ENCODE data around the gene FAR2.

Gene FAR2

GRCh38 chr12:29158115-29158763 lies 9.2 kb downstream of the FAR2 start:
- peak overlapping the region; percentile 90 for H3K27ac ChIP-seq
- H3K27me3 ChIP-seq (replicated peaks) = no peaks in the 10 kb centered on the region
- no peak overlapping the region for H3K4me3 ChIP-seq (ENCODE audit: low read depth, low read length)
- no peaks in the 10 kb centered on the region for H3K36me3 ChIP-seq (replicated peaks)
- in situ Hi-C loops (cut with HindIII; ENCODE audit: low pct_ligation_motif_present, low sequenced_read_pairs) = no loop called here
- DNase-seq = no peak
- no peak for TF ChIP-seq CTCF (IDR thresholded peaks at IDR 0.05; ENCODE audit: low read depth, low read length, missing control alignments)

DNA sequence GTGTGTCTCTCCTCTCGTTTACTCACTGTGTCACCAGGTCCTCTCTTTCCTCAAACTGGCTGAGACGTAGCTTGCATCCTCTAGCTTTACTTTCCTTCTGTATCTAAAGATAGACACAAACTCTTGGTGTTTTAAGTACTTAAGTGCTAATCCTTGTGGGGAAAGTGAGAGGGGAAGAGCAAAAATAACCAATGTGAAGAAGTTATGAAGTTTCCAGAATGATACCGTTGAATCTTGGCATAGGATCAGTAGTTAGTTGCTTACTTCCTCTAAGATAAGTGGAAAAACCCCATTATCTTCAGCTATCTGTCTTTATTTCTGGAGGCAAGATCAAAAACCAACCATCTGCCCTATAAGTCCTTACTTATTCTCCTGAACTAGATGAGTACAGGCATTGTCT lies 10.6 kb downstream of the FAR2 start:
- TF ChIP-seq CTCF (IDR thresholded peaks at IDR 0.05; ENCODE audit: low read depth, low read length, missing control alignments) = no peak
- DNase-seq = no peak
- Histone ChIP-seq H3K4me3 (ENCODE audit: low read depth, low read length) (no peak overlapping the region), H3K36me3 (replicated peaks) (no peaks in the 10 kb centered on the region), H3K27ac (no peak overlapping the region), H3K27me3 (replicated peaks) (no peaks in the 10 kb centered on the region)
- in situ Hi-C loops (cut with HindIII; ENCODE audit: low pct_ligation_motif_present, low sequenced_read_pairs) = no loop called here

- H3K27me3 ChIP-seq (replicated peaks) = no peaks in the 10 kb centered on the region
- no peak for DNase-seq
- in situ Hi-C loops (cut with HindIII; ENCODE audit: low pct_ligation_motif_present, low sequenced_read_pairs) = no loop called here
- no peak overlapping the region for H3K27ac ChIP-seq
- no peak overlapping the region for H3K4me3 ChIP-seq (ENCODE audit: low read depth, low read length)
- TF ChIP-seq CTCF (IDR thresholded peaks at IDR 0.05; ENCODE audit: low read depth, low read length, missing control alignments) = no peak
- H3K36me3 ChIP-seq (replicated peaks) = no peaks in the 10 kb centered on the region
Observed at GRCh38 chr12:29160230-29160629, 11.2 kb downstream of the FAR2 start.

GRCh38 chr12:29163146-29163545 lies 14.1 kb downstream of the FAR2 start:
- in situ Hi-C loops (cut with HindIII; ENCODE audit: low pct_ligation_motif_present, low sequenced_read_pairs) = no loop called here

GRCh38 chr12:29164477-29165393 lies 15.7 kb downstream of the FAR2 start:
- in situ Hi-C loops (cut with HindIII; ENCODE audit: low pct_ligation_motif_present, low sequenced_read_pairs) = no loop called here
- TF ChIP-seq CTCF (IDR thresholded peaks at IDR 0.05; ENCODE audit: low read depth, low read length, missing control alignments) = no peak
- H3K36me3 ChIP-seq (replicated peaks) = no peaks in the 10 kb centered on the region
- H3K27me3 ChIP-seq (replicated peaks) = no peaks in the 10 kb centered on the region
- peak overlapping the region; percentile 47 for H3K27ac ChIP-seq
- H3K4me3 ChIP-seq (ENCODE audit: low read depth, low read length) = no peak overlapping the region
- DNase-seq = peak; percentile 58

More at GRCh38 chr12:29163146-29163545, 14.1 kb downstream of the FAR2 start:
- TF ChIP-seq CTCF (IDR thresholded peaks at IDR 0.05; ENCODE audit: low read depth, low read length, missing control alignments) = no peak
- no peak for DNase-seq
- no peak overlapping the region for H3K27ac ChIP-seq
- H3K27me3 ChIP-seq (replicated peaks) = no peaks in the 10 kb centered on the region
- no peak overlapping the region for H3K4me3 ChIP-seq (ENCODE audit: low read depth, low read length)
- H3K36me3 ChIP-seq (replicated peaks) = no peaks in the 10 kb centered on the region
